Measurements from ENCODE around the gene LRRTM2.
"Not testable (repeated sequence)": the region's sequence is repeated elsewhere in the genome, so short reads cannot be mapped to it uniquely, and the experiment has no call there.

The LRRTM2 gene

DNA sequence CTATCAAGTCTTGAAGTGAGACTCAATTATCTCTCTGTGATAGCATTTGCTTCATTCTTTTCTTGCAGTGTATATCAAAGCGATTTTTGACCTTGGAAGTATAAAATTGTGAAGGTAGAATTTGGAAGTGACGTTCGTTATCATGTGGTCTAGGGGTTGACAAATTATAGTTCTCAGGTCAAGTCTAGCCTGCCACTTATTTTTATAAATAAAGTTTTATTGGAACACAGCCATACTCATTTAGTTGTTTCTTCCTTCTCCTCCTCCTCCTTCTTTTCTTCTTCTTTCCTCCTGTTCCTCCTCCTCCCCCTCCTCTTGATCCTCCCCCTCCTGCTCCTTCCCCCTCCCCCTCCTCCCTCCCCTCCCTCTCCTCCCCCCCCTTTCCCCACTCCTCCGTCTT lies 38.0 kb downstream of the LRRTM2 start:
- no peak overlapping the region for H3K9ac ChIP-seq (ENCODE audit: low read depth, low read length)
- no peaks in the 10 kb centered on the region for H3K27me3 ChIP-seq (ENCODE audit: insufficient read depth, low read length, poor library complexity)
- no peak overlapping the region for H3K27ac ChIP-seq (ENCODE audit: low read length)
- no peak for TF ChIP-seq EZH2 (IDR thresholded peaks at IDR 0.05; ENCODE audit: borderline replicate concordance, low read depth, low read length, severe bottlenecking)
- TF ChIP-seq, protein P1, sequence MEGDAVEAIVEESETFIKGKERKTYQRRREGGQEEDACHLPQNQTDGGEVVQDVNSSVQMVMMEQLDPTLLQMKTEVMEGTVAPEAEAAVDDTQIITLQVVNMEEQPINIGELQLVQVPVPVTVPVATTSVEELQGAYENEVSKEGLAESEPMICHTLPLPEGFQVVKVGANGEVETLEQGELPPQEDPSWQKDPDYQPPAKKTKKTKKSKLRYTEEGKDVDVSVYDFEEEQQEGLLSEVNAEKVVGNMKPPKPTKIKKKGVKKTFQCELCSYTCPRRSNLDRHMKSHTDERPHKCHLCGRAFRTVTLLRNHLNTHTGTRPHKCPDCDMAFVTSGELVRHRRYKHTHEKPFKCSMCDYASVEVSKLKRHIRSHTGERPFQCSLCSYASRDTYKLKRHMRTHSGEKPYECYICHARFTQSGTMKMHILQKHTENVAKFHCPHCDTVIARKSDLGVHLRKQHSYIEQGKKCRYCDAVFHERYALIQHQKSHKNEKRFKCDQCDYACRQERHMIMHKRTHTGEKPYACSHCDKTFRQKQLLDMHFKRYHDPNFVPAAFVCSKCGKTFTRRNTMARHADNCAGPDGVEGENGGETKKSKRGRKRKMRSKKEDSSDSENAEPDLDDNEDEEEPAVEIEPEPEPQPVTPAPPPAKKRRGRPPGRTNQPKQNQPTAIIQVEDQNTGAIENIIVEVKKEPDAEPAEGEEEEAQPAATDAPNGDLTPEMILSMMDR (IDR thresholded peaks at IDR 0.05; ENCODE audit: borderline replicate concordance, extremely low read depth, low read length, poor library complexity, severe bottlenecking): no peak
- DNase-seq (no peak), ATAC-seq (ENCODE audit: insufficient read depth, low read depth) (no peak)
- H2AFZ ChIP-seq (ENCODE audit: low read depth, low read length): no peak overlapping the region
- no peaks in the 10 kb centered on the region for H3K9me3 ChIP-seq (ENCODE audit: insufficient read depth, low read length, severe bottlenecking)
- no peaks in the 10 kb centered on the region for H3K79me2 ChIP-seq (ENCODE audit: insufficient read depth, low read length)
- no peak overlapping the region for H3K4me2 ChIP-seq (ENCODE audit: insufficient read depth, low read length)
- no peaks in the 10 kb centered on the region for H4K20me1 ChIP-seq (ENCODE audit: insufficient read depth, low read length)
- peaks cover 11% of the 10 kb centered on the region for H3K4me1 ChIP-seq (ENCODE audit: insufficient read depth, low read length)
- H3K4me3 ChIP-seq (ENCODE audit: low read depth in 1 of 2, low read length in 2 of 2): no peak overlapping the region
- no peaks in the 10 kb centered on the region for H3K36me3 ChIP-seq (ENCODE audit: insufficient read depth, low read length)

DNA sequence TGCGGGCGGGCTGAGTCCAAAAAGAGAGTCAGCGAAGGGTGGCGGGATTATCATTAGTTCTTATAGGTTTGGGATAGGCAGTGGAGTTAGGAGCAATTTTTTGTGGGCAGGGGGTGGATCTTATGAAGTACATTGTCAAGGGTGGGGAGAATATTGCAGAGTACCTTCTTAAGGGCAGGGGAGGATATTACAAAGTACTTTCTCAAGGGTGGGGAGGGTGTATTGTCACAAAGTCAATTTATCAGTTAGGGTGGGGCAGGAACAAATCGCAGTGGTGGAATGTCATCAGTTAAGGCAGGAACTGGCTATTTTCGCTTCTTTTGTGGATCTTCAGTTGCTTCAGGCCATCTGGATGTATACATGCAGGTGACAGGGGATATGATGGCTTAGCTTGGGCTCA lies 40.3 kb downstream of the LRRTM2 start:
- not testable (repeated sequence) for H3K27ac ChIP-seq (ENCODE audit: low read length); ATAC-seq (ENCODE audit: insufficient read depth, low read depth); H3K36me3 ChIP-seq (ENCODE audit: insufficient read depth, low read length); DNase-seq; H3K9ac ChIP-seq (ENCODE audit: low read depth, low read length); H2AFZ ChIP-seq (ENCODE audit: low read depth, low read length); H3K9me3 ChIP-seq (ENCODE audit: insufficient read depth, low read length, severe bottlenecking); H3K4me2 ChIP-seq (ENCODE audit: insufficient read depth, low read length); H3K79me2 ChIP-seq (ENCODE audit: insufficient read depth, low read length); H3K4me3 ChIP-seq (ENCODE audit: low read depth in 1 of 2, low read length in 2 of 2); H4K20me1 ChIP-seq (ENCODE audit: insufficient read depth, low read length); H3K27me3 ChIP-seq (ENCODE audit: insufficient read depth, low read length, poor library complexity)
- peaks cover 20% of the 10 kb centered on the region for H3K4me1 ChIP-seq (ENCODE audit: insufficient read depth, low read length)

- DNase-seq: no peak
- Histone ChIP-seq H2AFZ (ENCODE audit: low read depth, low read length) (no peak overlapping the region), H3K4me2 (ENCODE audit: insufficient read depth, low read length) (no peak overlapping the region), H3K36me3 (ENCODE audit: insufficient read depth, low read length) (no peaks in the 10 kb centered on the region), H3K9me3 (ENCODE audit: insufficient read depth, low read length, severe bottlenecking) (no peaks in the 10 kb centered on the region), H3K27me3 (ENCODE audit: insufficient read depth, low read length, poor library complexity) (no peaks in the 10 kb centered on the region), H3K27ac (ENCODE audit: low read length) (no peak overlapping the region), H4K20me1 (ENCODE audit: insufficient read depth, low read length) (no peaks in the 10 kb centered on the region), H3K4me3 (ENCODE audit: low read depth in 1 of 2, low read length in 2 of 2) (no peak overlapping the region), H3K4me1 (ENCODE audit: insufficient read depth, low read length) (peaks cover 20% of the 10 kb centered on the region), H3K79me2 (ENCODE audit: insufficient read depth, low read length) (no peaks in the 10 kb centered on the region), H3K9ac (ENCODE audit: low read depth, low read length) (no peak overlapping the region)
- TF ChIP-seq EZH2 (IDR thresholded peaks at IDR 0.05; ENCODE audit: borderline replicate concordance, low read depth, low read length, severe bottlenecking): no peak
- TF ChIP-seq, protein P1 (IDR thresholded peaks at IDR 0.05; ENCODE audit: borderline replicate concordance, extremely low read depth, low read length, poor library complexity, severe bottlenecking): no peak
- ATAC-seq (ENCODE audit: insufficient read depth, low read depth): no peak
Observed at GRCh38 chr5:138833726-138834480, 41.2 kb downstream of the LRRTM2 start.

DNA sequence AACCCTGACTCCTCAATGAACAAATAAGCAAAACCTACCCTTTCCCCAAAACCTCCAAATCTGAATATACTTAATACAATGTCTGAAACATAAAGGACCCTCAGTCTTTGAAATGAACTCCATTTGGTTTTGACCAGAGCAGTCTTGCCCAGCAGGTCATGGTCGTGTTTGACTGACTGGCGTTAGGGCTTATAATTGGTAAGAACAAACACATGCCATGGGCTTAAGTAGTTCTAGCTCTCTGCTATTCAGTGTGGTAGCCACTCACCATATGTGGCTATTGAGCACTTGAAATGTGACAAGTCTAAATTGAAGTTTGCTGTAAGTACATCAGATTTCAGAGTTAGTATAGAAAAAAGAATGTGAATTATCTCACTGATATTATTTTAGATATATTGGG lies 42.1 kb downstream of the LRRTM2 start:
- TF ChIP-seq, protein P1 (IDR thresholded peaks at IDR 0.05; ENCODE audit: borderline replicate concordance, extremely low read depth, low read length, poor library complexity, severe bottlenecking): no peak
- no peak for TF ChIP-seq EZH2 (IDR thresholded peaks at IDR 0.05; ENCODE audit: borderline replicate concordance, low read depth, low read length, severe bottlenecking)
- no peaks in the 10 kb centered on the region for H4K20me1 ChIP-seq (ENCODE audit: insufficient read depth, low read length)
- H3K4me1 ChIP-seq (ENCODE audit: insufficient read depth, low read length): peaks cover 20% of the 10 kb centered on the region
- no peak overlapping the region for H3K4me2 ChIP-seq (ENCODE audit: insufficient read depth, low read length)
- ATAC-seq (ENCODE audit: insufficient read depth, low read depth) (no peak), DNase-seq (no peak)
- H3K36me3 ChIP-seq (ENCODE audit: insufficient read depth, low read length): no peaks in the 10 kb centered on the region
- no peak overlapping the region for H3K9ac ChIP-seq (ENCODE audit: low read depth, low read length)
- H2AFZ ChIP-seq (ENCODE audit: low read depth, low read length): no peak overlapping the region
- no peaks in the 10 kb centered on the region for H3K27me3 ChIP-seq (ENCODE audit: insufficient read depth, low read length, poor library complexity)
- H3K4me3 ChIP-seq (ENCODE audit: low read depth in 1 of 2, low read length in 2 of 2): no peak overlapping the region
- H3K79me2 ChIP-seq (ENCODE audit: insufficient read depth, low read length): no peaks in the 10 kb centered on the region
- no peak overlapping the region for H3K27ac ChIP-seq (ENCODE audit: low read length)
- H3K9me3 ChIP-seq (ENCODE audit: insufficient read depth, low read length, severe bottlenecking): no peaks in the 10 kb centered on the region
